HG03558 (cell line): ENCODE measurements around the gene C9orf43.
A peak's percentile ranks its signal among the peaks of the same experiment; 100 is the strongest.
"Not testable (repeated sequence)": the region's sequence is repeated elsewhere in the genome, so short reads cannot be mapped to it uniquely, and the experiment has no call there.

ENCODE experiments used
- ATAC-seq: cut with Tn5 transposase; IDR thresholded peaks from one replicate; pipeline ENCODE4 v1.9.1; 2021; ENCODE audit warnings: moderate number of reproducible peaks; ENCODE audit not compliant: unreplicated experiment; ENCODE audit errors: extremely low read depth

The C9orf43 gene, protein sequence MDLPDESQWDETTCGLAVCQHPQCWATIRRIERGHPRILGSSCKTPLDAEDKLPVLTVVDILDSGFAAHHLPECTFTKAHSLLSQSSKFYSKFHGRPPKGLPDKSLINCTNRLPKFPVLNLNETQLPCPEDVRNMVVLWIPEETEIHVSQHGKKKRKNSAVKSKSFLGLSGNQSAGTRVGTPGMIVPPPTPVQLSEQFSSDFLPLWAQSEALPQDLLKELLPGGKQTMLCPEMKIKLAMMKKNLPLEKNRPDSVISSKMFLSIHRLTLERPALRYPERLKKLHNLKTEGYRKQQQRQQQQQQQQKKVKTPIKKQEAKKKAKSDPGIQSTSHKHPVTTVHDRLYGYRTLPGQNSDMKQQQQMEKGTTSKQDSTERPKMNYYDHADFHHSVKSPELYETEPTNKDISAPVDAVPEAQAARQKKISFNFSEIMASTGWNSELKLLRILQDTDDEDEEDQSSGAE

DNA sequence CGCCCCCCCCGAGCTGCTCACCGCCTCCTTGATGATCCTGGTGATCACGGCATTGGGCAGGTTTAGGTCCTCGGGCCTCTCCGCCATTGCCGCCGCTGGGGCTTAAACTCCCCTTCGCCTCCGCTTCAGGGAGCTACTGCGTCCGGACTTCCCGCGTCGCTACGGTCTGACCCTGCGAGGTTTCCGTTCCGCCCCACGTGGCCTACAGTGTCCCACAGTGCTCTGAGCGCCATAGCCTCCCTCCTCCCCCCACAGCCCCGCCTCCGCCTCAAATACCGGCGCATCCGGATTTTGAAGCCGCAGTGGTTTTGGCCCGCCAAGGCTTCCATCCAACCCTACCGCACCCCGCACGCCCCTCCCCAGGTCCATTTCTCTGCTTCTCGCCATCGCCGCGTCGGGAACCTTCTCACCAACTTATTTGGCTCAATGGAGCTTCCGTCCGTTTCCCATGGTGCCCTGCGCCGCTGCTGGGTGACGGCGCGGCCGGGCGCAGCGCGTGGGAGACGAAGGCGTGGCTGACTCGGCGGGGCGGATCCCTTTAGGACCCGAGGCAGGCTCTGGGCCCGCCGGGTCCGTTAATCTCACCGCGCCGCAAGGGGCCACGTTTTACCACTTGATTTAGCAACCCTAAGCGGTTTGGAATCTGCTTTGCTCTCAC lies at the start of gene C9orf43, which contains the start of gene POLE3:
TSS of gene C9orf43 (plus strand) at position 541 of the 658 bp plus-strand sequence. CDS start 2,747 bp downstream, outside the sequence.
TSS of gene POLE3 (minus strand) at position 469 of the 658 bp plus-strand sequence. CDS start at position 87, 382 bp downstream.
- peak; percentile 71 for ATAC-seq

DNA sequence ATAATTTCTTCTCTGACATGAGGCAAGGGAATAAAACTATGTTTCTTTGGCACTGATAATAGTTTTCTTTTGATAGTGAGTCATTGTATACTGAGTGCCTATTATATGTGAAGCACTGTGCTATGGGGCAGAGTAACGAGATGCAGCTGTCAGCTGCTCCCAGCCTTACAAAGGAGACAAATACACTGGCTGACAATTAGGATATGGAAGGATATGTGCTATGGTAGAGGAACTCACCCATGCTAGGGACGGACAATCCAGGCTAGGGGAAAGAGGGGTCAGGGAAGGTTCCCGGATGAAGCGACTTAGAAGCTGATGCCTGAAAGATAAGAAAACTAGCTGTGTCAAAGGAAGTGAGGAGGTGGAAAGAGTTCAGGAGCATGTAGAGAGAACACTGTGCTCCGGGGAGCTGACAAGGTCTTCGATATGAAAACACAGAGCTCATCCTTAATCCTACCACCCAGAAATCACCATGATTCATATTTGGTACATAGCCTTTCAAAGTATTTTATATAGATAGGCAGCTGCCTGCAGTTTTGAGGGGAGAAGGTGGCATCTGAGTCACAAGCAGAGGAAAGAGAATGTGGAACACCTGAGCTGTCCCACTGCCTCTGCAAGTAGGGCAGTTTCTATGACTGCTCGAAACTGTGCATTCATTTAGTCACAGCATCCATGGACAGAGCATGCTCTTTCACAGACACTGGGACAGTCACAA lies 49.1 kb upstream of the C9orf43 start:
- ATAC-seq: no peak

DNA sequence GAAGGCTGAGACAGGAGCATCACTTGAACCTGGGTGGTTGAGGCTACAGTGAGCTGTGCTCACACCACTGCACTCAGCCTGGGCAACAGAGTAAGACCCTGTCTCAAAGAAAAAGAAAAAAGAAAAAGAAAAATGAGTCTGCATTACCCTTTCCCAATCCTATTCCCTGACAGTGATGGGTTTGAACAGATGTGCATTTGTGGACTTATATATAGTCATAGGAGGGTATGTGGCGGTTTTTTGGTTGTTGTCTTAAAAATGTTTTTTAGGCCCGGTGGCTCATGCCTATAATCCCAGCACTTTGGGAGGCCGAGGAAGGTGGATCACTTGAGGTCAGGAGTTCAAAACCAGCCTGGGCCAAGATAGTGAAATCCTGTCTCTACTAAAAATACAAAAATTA lies 47.2 kb upstream of the C9orf43 start:
- no peak for ATAC-seq

DNA sequence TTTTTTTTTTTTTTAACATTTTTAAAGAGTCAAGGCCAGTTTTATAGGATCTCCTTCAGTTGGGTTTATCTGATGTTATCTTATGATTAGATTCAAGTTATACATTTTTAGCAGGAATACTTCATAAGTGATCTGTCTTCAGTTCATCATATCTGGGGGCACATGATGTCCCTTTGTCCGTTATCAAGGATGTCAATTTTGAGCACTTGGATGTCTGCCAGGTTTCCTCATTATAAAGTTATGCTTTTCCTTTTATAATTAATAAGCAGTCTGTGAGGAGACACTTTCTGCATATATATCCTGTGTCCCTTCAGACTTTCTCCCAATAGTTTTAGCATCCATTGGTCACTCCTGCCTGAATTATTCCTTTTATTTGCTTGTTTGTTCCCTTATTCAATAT lies 45.6 kb upstream of the C9orf43 start:
- ATAC-seq: no peak

DNA sequence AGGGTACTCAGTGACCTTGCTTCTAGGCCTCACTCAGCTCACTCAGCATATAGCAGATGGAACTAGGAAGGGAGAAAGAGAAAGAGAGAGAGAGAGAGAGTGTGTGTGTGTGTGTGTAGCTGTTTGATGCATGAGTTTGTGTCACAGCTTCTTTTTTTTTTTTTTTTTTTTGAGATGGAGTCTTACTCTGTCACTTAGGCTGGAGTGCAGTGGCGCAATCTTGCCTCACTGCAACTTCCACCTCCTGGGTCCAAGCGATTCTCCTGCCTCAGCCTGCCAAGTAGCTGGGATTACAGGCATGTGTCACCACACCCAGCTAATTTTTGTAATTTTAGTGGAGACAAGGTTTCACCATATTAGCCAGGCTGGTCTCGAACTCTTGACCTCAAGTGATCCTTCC lies 44.9 kb upstream of the C9orf43 start:
- not testable (repeated sequence) for ATAC-seq

DNA sequence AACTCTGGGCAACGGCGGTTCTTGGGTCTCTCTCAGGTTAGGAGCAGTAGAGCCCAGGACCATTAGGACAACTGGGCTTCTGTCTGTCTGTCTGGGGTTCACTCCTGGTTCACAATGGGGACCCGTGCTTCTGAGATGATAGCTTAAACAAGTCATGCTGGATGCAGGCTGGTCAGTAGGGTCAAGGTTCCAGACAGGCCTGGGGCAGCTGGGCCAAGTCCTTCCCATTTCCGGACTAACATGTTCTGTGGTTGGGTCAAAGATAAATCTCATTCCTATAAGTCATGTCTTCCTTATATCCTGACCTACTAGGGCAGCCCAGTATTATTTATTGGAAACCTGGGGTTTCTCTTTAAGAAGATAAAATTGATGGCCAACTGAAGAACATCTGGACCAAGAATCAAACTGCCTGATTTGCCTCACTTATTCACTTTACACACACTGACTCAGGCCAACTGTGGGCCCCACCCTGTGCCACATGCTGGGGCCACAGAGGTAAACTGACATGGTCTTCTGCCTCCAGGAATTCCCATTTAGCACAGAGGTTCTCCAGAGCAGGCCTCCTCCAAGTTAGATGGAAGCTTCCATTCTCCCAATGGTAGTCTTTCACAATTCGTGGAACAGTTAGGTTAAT lies 42.1 kb upstream of the C9orf43 start:
- ATAC-seq: no peak

DNA sequence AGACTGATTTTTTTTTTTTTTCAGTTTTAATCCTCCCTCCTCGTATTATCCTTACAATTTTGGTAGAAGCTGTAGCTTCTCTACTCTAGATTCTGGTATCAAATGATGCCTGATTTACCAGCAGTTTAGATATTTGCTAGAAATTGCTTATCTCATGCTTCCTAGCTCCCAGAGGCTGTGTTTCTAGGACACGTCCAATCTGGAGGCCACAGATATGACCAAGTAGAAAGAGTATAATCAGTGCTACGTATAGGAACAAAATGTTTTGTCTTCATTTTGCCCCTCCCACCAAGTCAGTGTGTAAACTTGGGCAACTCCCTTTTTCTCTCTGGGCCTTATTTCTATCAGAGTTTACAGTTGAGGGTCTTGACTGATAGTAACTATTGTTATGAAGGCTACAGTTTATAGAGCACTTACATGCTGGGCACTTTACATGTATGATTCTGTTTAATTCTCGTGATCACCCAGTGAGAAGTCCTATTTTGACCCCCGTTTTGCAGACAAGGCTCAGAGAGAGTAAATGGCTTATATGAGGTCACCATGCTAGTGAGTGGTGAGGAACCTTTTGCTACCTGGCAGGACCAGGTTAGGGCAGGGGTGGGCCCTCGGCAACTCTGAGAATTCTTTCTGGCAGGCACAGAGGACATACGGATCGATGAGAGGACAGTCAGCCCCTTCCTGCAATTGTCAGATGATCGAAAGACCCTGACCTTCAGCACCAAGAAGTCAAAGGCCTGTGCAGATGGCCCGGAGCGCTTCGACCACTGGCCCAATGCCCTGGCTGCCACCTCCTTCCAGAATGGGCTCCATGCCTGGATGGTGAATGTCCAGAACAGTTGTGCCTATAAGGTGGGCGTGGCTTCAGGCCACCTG lies 41.3 kb upstream of the C9orf43 start:
- ATAC-seq: no peak

DNA sequence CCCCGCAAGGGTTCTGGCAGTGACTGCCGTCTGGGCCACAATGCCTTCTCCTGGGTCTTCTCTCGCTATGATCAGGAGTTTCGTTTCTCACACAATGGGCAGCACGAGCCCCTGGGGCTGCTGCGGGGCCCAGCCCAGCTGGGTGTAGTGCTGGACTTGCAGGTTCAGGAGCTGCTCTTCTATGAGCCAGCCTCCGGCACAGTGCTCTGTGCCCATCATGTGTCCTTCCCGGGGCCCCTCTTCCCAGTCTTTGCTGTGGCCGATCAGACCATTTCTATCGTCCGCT lies 40.7 kb upstream of the C9orf43 start:
- no peak for ATAC-seq

DNA sequence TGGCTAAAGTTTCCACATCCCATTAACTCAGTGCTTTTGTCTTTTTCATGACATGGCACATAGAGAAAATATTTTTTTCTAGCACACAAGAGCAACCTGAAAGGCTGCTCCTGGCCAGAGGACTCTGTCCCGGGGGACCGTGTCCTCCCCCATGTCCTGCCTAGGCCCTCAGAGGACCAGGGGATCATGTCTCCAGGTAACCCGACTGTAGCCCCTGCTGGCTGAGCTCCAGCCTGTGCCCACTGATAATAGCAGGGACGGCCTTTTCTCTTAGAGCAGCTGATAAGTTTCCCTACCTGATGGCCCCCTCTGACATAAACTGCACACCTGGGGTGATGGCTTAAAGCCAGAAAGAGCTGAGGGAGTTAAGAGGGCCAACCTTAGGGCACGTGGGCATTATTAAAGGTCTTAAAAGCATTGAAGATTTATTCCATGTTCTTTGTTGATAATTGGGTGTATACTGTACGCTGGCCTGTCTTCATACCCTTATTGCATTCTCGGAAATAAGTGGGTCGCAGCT lies 39.7 kb upstream of the C9orf43 start:
- no peak for ATAC-seq

DNA sequence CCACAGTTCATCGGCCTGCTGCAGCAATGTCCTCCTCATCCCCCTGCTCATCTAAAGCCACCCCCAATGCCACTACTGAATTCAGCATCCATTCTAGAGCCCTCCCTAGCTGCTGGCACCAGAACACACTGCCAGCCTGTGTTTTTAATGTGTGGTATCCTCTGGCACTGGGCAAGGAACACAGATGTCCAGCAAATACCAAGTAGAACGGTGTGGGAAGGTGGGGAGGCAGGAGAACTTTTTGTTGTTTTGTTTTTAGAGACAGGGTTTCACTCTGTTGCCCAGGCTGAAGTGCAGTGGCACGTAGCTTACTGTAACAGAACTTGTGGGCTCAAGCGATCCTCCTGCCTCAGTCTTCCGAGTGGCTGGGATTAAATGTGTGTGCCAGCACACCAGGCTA lies 38.5 kb upstream of the C9orf43 start:
- ATAC-seq: no peak

DNA sequence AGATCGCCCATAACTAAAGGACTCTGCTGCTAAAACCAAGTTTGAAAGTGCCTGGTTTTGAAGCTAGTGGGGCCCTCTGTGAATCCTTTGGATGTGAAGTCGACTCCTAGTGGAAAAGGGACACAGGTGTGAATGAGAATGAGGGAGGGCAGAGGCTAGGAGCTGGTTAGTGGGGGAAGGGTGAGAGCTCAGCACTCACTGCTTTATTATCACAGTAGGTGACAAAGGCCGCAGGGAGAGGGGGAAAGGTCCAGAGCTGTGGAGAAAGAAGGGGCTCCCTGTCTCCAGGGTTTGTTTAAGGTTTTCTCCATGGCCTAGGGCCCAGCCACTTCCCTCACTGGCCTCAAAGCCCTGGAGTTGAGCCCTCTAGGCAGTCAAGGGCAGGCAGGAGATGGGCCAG lies 37.3 kb upstream of the C9orf43 start:
- no peak for ATAC-seq

DNA sequence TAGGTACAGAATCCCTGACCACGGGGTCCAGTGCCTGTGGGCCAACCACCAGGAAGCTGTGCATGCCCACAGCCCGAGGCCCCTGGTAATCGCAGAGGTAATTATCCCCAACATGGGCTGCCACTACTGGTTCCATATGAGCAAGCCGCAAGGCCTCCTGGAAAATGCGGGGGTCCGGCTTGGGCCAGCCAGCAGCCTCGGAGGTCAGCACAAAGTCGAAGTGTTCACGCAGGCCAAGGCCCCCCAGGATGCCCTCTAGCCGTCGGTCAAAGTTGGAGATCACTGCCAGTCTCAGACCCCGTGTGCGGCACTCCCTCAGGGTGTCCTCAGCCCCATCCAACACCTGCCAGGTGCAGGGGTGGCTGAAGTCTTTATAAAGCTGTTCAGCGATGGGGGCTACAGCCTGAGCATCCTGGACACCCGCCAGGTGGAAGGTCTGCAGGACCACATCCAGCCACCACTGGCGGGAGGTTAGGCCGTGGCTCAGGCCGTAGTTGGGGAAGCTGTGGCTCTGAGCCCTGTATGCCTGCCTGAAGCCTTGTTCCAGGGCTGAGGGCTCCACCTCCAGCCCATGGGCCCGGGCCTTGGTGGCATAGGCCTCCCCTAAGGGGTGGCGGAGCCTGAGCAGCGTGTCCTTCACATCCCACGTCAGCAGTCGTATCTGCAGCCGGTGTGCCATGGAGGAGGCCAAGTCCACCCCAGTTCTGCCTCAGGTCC lies 36.7 kb upstream of the C9orf43 start:
- ATAC-seq: no peak

DNA sequence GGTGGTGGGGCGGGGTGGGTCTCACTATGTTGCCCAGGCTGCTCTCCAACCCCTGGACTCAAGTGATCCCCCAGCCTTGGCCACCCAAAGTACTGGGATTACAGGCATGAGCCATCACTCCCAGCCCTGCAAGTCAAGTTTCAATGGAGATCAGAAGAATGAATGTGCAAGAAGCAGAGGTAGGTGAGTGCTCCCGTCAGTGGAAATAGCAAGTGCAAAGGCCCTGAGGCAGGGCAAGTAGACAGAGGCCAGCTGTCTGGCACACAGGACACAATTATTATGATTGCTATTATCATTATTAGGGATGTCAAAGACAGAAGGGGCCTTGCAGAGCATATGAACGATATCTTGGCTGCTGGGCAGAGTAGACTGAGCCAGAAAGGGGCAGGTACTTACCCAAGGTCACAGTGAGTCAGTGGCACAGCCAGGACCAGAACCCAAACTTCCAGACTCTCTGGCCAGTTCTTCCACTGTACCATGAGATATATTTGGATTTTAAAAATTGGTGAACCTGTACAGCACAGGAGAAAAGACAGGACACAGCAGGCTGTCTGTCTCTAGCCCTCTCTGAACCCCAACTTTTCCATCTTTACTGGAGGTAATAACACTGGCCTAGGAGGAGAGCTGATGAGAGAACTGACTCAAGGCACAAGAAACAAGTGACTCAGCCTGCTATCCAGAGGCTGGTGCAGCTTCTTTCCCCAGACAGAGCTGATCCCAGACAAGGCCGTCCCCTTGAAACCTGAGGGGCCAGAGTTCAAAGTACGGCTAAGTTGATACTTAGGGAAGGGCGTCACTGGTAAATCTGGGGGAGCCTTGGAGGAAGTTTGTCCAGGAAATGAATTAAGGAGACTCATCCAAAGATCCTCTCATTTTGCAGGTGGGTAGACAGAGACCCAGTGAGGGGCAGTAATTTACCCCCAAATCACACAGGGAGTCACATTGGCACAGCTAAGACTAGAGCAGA lies 35.2 kb upstream of the C9orf43 start:
- ATAC-seq: no peak

DNA sequence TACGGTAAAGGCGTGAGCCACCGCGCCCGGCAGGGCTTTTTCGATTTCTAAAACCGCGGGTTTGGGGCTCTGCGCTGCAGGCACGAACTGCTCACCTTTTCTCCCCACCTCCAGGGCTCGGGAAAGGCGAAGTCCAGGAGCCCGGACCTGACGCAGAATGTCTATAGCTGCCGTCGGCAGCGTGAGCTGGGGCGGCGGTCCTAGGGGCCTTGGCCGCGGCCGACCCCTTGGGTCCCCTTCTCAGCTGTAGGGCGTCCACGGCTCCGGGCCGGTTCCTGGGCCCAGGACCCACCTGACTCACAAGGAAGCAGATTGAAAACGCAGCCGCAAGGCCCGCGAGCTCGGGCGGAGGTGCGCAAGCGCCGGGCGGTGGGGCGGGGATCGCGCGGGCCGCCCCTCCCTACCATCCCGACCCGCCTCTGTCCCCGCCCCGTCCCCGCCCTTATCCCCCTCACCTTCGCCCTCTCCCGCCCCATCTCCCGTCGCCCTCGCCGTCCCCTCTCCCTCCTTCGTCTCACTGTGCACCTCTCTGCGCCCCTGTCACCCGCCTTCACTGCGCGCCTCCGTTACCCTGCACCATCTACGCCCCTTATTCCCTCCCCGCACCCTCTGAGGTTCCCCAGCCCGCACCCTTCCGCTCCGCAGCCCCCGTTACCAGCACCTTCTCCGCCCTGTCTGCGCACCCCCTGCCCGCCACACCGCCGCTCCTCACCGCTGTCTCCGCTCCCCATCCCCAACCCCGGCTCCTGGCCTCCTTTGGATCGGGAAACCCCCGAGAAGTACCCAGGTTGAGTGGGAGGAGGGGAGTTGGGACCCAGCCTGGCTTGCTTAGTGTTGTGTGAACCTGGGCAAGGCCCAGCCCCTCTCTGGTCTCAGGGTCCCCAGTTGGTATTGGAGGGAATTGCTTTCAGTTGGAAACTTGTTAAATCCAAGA lies 33.6 kb upstream of the C9orf43 start, which contains the start of gene HDHD3:
TSS of gene HDHD3 (minus strand) at position 353 of the 934 bp plus-strand sequence. CDS start 2,632 bp downstream, outside the sequence.
- peak; percentile 67 for ATAC-seq

DNA sequence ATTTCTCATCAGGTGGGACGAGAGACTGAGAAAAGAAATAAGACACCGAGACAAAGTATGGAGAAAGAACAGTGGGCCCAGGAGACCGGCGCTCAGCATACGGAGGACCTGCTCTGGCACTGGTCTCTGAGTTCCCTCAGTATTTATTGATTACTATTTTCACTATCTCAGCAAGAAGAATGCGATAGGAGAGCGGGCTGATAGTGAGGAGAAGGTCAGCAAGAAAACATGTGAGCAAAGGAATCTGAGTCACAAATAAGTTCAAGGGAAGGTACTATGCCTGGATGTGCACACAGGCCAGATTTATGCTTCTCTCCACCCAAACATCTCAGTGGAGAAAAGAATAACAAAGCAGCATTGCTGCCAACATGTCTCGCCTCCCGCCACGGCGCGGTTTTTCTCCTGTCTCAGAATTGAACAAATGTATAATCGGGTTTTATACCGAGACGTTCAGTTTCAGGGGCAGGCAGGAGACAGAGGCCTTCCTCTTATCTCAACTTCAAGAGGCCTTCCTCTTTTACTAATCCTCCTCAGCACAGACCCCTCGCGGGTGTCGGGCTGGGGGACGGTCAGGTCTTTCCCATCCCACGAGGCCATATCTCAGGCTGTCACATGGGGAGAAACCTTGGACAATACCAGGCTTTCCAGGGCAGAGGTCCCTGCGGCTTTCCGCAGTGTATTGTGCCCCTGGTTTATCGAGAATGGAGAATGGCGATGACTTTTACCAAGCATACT lies 31.3 kb upstream of the C9orf43 start:
- not testable (repeated sequence) for ATAC-seq

DNA sequence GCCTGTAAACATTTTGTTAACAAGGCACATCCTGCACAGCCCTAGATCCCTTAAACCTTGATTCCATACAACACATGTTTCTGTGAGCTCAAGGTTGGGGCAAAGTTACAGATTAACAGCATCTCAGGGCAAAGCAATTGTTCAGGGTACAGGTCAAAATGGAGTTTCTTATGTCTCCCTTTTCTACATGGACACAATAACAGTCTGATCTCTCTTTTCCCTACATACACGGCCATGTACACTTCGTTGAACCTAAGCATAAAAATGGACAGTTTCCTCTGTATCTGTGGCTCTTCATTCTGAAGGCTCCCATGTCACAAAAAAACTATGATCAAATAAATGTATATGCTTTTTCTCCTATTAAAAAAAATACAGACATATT lies 30.7 kb upstream of the C9orf43 start:
- not testable (repeated sequence) for ATAC-seq
